ENCODE data around the gene WSB1. TPM values are rescaled to one million over a fixed set of nuclear protein-coding genes. Genes with fewer than 3 reads are reported as not detected.

WSB1 gene
- total and polyA plus RNA-seq, 9 of the 15 experiments (the other 6 are each of a cell fraction or from before 2014, with no cell fraction given): 22.8 to 229 (median 81.1) TPM

GRCh38 chr17:27293898-27294688 lies at the start of gene WSB1 (continued):
- TF ChIP-seq THRAP3 (IDR thresholded peaks at IDR 0.05; ENCODE audit: borderline replicate concordance) (no peak), ZNF398 (CRISPR knock-in tag; IDR thresholded peaks at IDR 0.05) (no peak), DEAF1 (CRISPR knock-in tag; IDR thresholded peaks at IDR 0.05) (no peak), L3MBTL2 (IDR thresholded peaks at IDR 0.05) (peak; percentile 63; the same call in 1 of the 2 replicates), ZNF217 (CRISPR knock-in tag; IDR thresholded peaks at IDR 0.05) (no peak), ZNF316 (IDR thresholded peaks at IDR 0.05) (0 out of 2 replicates have a peak, but pooled peaks have one; percentile 25), CHD1 (IDR thresholded peaks at IDR 0.05; ENCODE audit: low read length) (peak; percentile 89), PCBP2 (IDR thresholded peaks at IDR 0.05; ENCODE audit: low read depth, low read length, poor library complexity, severe bottlenecking) (no peak), JUND (IDR thresholded peaks at IDR 0.05; ENCODE audit: borderline replicate concordance, low read depth, low read length) (peak; percentile 71), JUND (tag; IDR thresholded peaks at IDR 0.05; ENCODE audit: borderline replicate concordance, low read depth, low read length) (no peak; the same call in 2 of the 3 replicates), BRF1 (IDR thresholded peaks at IDR 0.05; ENCODE audit: borderline replicate concordance, extremely low read depth, insufficient read length) (no peak), ASH1L (IDR thresholded peaks at IDR 0.05; ENCODE audit: borderline replicate concordance, low read depth, partially characterized antibody) (no peak), YBX1 (IDR thresholded peaks at IDR 0.05) (no peak), ZBTB1 (CRISPR knock-in tag; IDR thresholded peaks at IDR 0.05; ENCODE audit: borderline replicate concordance, low read depth) (0 out of 2 replicates have a peak, but pooled peaks have one; percentile 27), HMGN3 (IDR thresholded peaks at IDR 0.05; ENCODE audit: borderline replicate concordance, extremely low read depth, insufficient read length, low read depth, low read length) (peak; percentile 90), LCOR (CRISPR knock-in tag; IDR thresholded peaks at IDR 0.05) (no peak), CBFA2T3 (IDR thresholded peaks at IDR 0.05) (peak; percentile 7; the same call in 1 of the 2 replicates), ATF7 (IDR thresholded peaks at IDR 0.05) (peak; percentile 94), MTF1 (CRISPR knock-in tag; IDR thresholded peaks at IDR 0.05; ENCODE audit: borderline replicate concordance) (no peak), MTA1 (IDR thresholded peaks at IDR 0.05; ENCODE audit: borderline replicate concordance) (0 out of 2 replicates have a peak, but pooled peaks have one; percentile 17), TAF7 (tag; IDR thresholded peaks at IDR 0.05) (peak; percentile 93), FOXJ2 (tag; IDR thresholded peaks at IDR 0.05) (no peak), KHSRP (IDR thresholded peaks at IDR 0.05) (peak; percentile 92), ZBTB43 (CRISPR knock-in tag; IDR thresholded peaks at IDR 0.05) (no peak), ZNF586 (CRISPR knock-in tag; conservative IDR thresholded peaks at IDR 0.05) (no peak)
